HCT116 (cell line): ENCODE measurements around the gene ARHGEF9. TPM values are rescaled to one million over a fixed set of nuclear protein-coding genes. Genes with fewer than 3 reads are reported as not detected.

Experiments used
- ATAC-seq: fragments of 200-7000 bp; cut with Tn5 transposase; 2 replicates; pipeline ENCODE4 v1.9.1; 2020; ENCODE audit warnings: mild to moderate bottlenecking, moderate library complexity
- BruUV-seq: library from RNA; stranded (reverse); fragments of 400-500 nt; replicated peaks from 2 replicates; lab custom pipeline; 2021; lab: Mats Ljungman, UMichigan
- CTCF ChIA-PET: fragments of 300-600 bp; sonication (Branson Sonifier 250); formaldehyde crosslinking; loops from one replicate; lab custom pipeline; 2021; ENCODE audit warnings: antibody characterized with exemption; lab: Charles Lee
- POLR2A ChIA-PET: fragments of 300-600, 350-600 bp; sonication (Branson Sonifier 250); formaldehyde crosslinking; loops from one replicate; lab custom pipeline; 2021; ENCODE audit warnings: antibody characterized with exemption; lab: Charles Lee
- RAD21 ChIA-PET, 2 experiments: fragments of 300-600 bp; sonication (Branson Sonifier 250); formaldehyde crosslinking; loops; one replicate each; lab custom pipeline; 2023; ENCODE audit warnings: low total read pairs in 2 of 2; ENCODE audit not compliant: uncharacterized antibody in 2 of 2, unreplicated experiment in 2 of 2, low non-redundant PET in 1 of 2; lab: Charles Lee
- DNase-seq: peaks from one replicate; pipeline ENCODE4 v3.0.0-alpha.2; 2010; ENCODE audit warnings: low read depth, low spot score
- H2AFZ ChIP-seq: fragments of 200-600 bp; shearing (Covaris generic), sonication (generic); 2 replicates; pipeline ENCODE4 v1.6.1; 2017; ENCODE audit warnings: low read depth, mixed run types, mixed read lengths, antibody characterized with exemption, low read length; ENCODE audit not compliant: poor library complexity, severe bottlenecking
- H3K27ac ChIP-seq: 2 replicates; pipeline ENCODE4 v1.5.1; 2012; ENCODE audit warnings: low read depth, low read length
- H3K27me3 ChIP-seq: fragments of 200-600 bp; sonication (generic); 2 replicates; pipeline ENCODE4 v1.6.1; 2016; ENCODE audit warnings: mixed run types, low read length, mixed read lengths; ENCODE audit not compliant: insufficient read depth
- H3K36me3 ChIP-seq, 2 experiments: fragments of 200-500 bp in 1 of 2; fragments of 200-600 bp in 1 of 2; sonication (Bioruptor generic) in 1 of 2; sonication (generic) in 1 of 2; 2 replicates each; pipeline versions ENCODE4 v1.5.1 to v1.6.1; 2014 to 2016; ENCODE audit warnings: low read length in 2 of 2, inconsistent platforms in 1 of 2, mixed read lengths in 1 of 2, mixed run types in 1 of 2; ENCODE audit not compliant: insufficient read depth in 2 of 2, control insufficient read depth in 1 of 2
- H3K4me1 ChIP-seq, 2 experiments: fragments of 200-600 bp in 1 of 2; sonication (generic) in 1 of 2; 2 replicates each; pipeline versions ENCODE4 v1.5.1 to v1.6.1; 2012 to 2017; ENCODE audit warnings: low read length in 2 of 2, inconsistent platforms in 1 of 2, mild to moderate bottlenecking in 1 of 2, mixed read lengths in 1 of 2, mixed run types in 1 of 2, moderate library complexity in 1 of 2; ENCODE audit not compliant: insufficient read depth in 2 of 2, control insufficient read depth in 1 of 2
- H3K4me2 ChIP-seq: fragments of 200-600 bp; sonication (generic); 2 replicates; pipeline ENCODE4 v1.6.1; 2017; ENCODE audit warnings: mixed run types, low read length, mixed read lengths
- H3K4me3 ChIP-seq, 2 experiments: fragments of 200-600 bp in 1 of 2; sonication (generic) in 1 of 2; replicated peaks in 1 of 2; 2 replicates each; pipeline ENCODE4 v1.5.1; 2011 to 2016; ENCODE audit warnings: low read length in 2 of 2, control low read depth in 1 of 2, low read depth in 1 of 2, mild to moderate bottlenecking in 1 of 2, mixed read lengths in 1 of 2, mixed run types in 1 of 2
- H3K79me2 ChIP-seq: fragments of 200-600 bp; sonication (generic); 2 replicates; pipeline ENCODE4 v1.6.1; 2017; ENCODE audit warnings: mild to moderate bottlenecking, mixed run types, low read length, moderate library complexity, mixed read lengths; ENCODE audit not compliant: insufficient read depth
- H3K9ac ChIP-seq: fragments of 200-600 bp; sonication (generic); 2 replicates; pipeline ENCODE4 v1.6.1; 2016; ENCODE audit warnings: low read length, mixed read lengths
- H3K9me2 ChIP-seq: fragments of 200-600 bp; sonication (generic), shearing (Covaris generic); 2 replicates; pipeline ENCODE4 v1.6.1; 2017; ENCODE audit warnings: mixed run types, mild to moderate bottlenecking, moderate library complexity; ENCODE audit not compliant: insufficient read depth
- H3K9me3 ChIP-seq, 2 experiments: fragments of 200-500 bp in 1 of 2; fragments of 200-600 bp in 1 of 2; sonication (Bioruptor generic) in 1 of 2; sonication (generic) in 1 of 2; 2 replicates each; pipeline ENCODE4 v1.6.1; 2014 to 2017; ENCODE audit warnings: low read length in 2 of 2, mixed read lengths in 2 of 2, inconsistent platforms in 1 of 2, low read depth in 1 of 2, mild to moderate bottlenecking in 1 of 2, mixed run types in 1 of 2, moderate library complexity in 1 of 2; ENCODE audit not compliant: control insufficient read depth in 1 of 2, insufficient read depth in 1 of 2
- H4K20me1 ChIP-seq: fragments of 200-600 bp; sonication (generic), shearing (Covaris generic); 2 replicates; pipeline ENCODE4 v1.6.1; 2017; ENCODE audit warnings: mixed run types, mild to moderate bottlenecking, moderate library complexity; ENCODE audit not compliant: insufficient read depth
- CBX3 ChIP-seq: IDR thresholded peaks from 2 replicates; pipeline ENCODE4 v1.6.1; 2012; ENCODE audit warnings: low read depth
- EGR1 ChIP-seq: IDR thresholded peaks from 2 replicates; pipeline ENCODE4 v1.6.1; 2012; ENCODE audit warnings: low read depth
- ELF1 ChIP-seq: IDR thresholded peaks from 2 replicates; pipeline ENCODE4 v1.6.1; 2012; ENCODE audit warnings: low read depth, borderline replicate concordance
- EZH2 ChIP-seq: fragments of 200-600 bp; sonication (generic); IDR thresholded peaks from 2 replicates; pipeline ENCODE4 v1.6.1; 2017; ENCODE audit warnings: antibody characterized with exemption, mixed run types
- EZH2phosphoT487 ChIP-seq: fragments of 200-600 bp; IDR thresholded peaks from 2 replicates; pipeline ENCODE4 v1.6.1; 2018; ENCODE audit warnings: antibody characterized with exemption, borderline replicate concordance
- FOSL1 ChIP-seq: IDR thresholded peaks from 2 replicates; pipeline ENCODE4 v1.6.1; 2012; ENCODE audit warnings: low read depth
- JUND ChIP-seq: IDR thresholded peaks from 2 replicates; pipeline ENCODE4 v1.6.1; 2012
- MAX ChIP-seq: IDR thresholded peaks from 2 replicates; pipeline ENCODE4 v1.6.1; 2012
- POLR2A ChIP-seq: IDR thresholded peaks from 2 replicates; pipeline ENCODE4 v1.7.0; 2011; ENCODE audit warnings: borderline replicate concordance; ENCODE audit not compliant: insufficient read depth, insufficient read length; ENCODE audit errors: extremely low read depth
- POLR2AphosphoS5 ChIP-seq: IDR thresholded peaks from 2 replicates; pipeline ENCODE4 v1.6.1; 2011; ENCODE audit warnings: mild to moderate bottlenecking, low read depth, low read length, moderate library complexity
- RAD21 ChIP-seq: IDR thresholded peaks from 2 replicates; pipeline ENCODE4 v1.6.1; 2012; ENCODE audit warnings: low read depth, mild to moderate bottlenecking
- REST ChIP-seq: IDR thresholded peaks from 2 replicates; pipeline ENCODE4 v1.6.1; 2012; ENCODE audit warnings: low read depth
- SIN3A ChIP-seq: IDR thresholded peaks from 2 replicates; pipeline ENCODE4 v1.6.1; 2012; ENCODE audit warnings: low read depth
- SRF ChIP-seq: IDR thresholded peaks from 2 replicates; pipeline ENCODE4 v1.6.1; 2012; ENCODE audit warnings: low read depth
- TCF7L2 ChIP-seq: IDR thresholded peaks from 2 replicates; pipeline ENCODE4 v1.7.0; 2011; ENCODE audit warnings: borderline replicate concordance, inconsistent platforms; ENCODE audit not compliant: insufficient read depth, insufficient read length; ENCODE audit errors: extremely low read depth
- YY1 ChIP-seq: IDR thresholded peaks from 2 replicates; pipeline ENCODE4 v1.6.1; 2011; ENCODE audit warnings: low read length, low read depth, moderate library complexity, mild to moderate bottlenecking; ENCODE audit not compliant: insufficient replicate concordance; ENCODE audit errors: extremely low read depth
- ZBTB33 ChIP-seq: IDR thresholded peaks from 2 replicates; pipeline ENCODE4 v1.6.1; 2011; ENCODE audit warnings: mild to moderate bottlenecking, low read length, moderate library complexity; ENCODE audit not compliant: insufficient replicate concordance; ENCODE audit errors: extremely low read depth
- ZFX ChIP-seq: fragments of 450-650 bp; IDR thresholded peaks from 2 replicates; pipeline ENCODE4 v1.6.1; 2017
- ZNF274 ChIP-seq: fragments of 200-500 bp; sonication (Bioruptor generic); IDR thresholded peaks from 2 replicates; pipeline ENCODE4 v1.6.1; 2014; ENCODE audit warnings: mild to moderate bottlenecking, low read depth, low read length, inconsistent platforms
- intact Hi-C: fragments of 100-400 bp; cut with micrococcal nuclease; formaldehyde crosslinking; loops from 2 replicates; pipeline ENCODE4 v1.10.0; 2022
- total RNA-seq: library from RNA; stranded (reverse); gene quantifications from one replicate; pipeline ENCODE4 v1.2.1, GENCODE V29; 2021; ENCODE audit not compliant: unreplicated experiment

The ARHGEF9 gene
- total RNA-seq, 1 experiment from 2014 or later: 15.0 TPM

GRCh38 chrX:63782515-63782914 is 2.5 kb downstream of the ARHGEF9 start:
- no peak for ATAC-seq
- intact Hi-C loops: loop anchor here (10.0 kb wide), 1 partner anchor 78 kb away; no protein-coding TSS in a partner anchor
- Histone ChIP-seq H4K20me1 (no peaks in the 10 kb centered on the region), H3K36me3 (no peaks in the 10 kb centered on the region), H2AFZ (no peak overlapping the region), H3K9me3 (no peaks in the 10 kb centered on the region), H3K9ac (no peak overlapping the region), H3K4me2 (no peak overlapping the region), H3K9me2 (no peaks in the 10 kb centered on the region), H3K4me1 (no peaks in the 10 kb centered on the region), H3K79me2 (no peaks in the 10 kb centered on the region), H3K4me3 (no peak overlapping the region), H3K27me3 (no peaks in the 10 kb centered on the region), H3K27ac (no peak overlapping the region)
- CTCF ChIA-PET: no interaction called here
- POLR2A ChIA-PET: no interaction called here
- no TSS peak for BruUV-seq
- RAD21 ChIA-PET: no interaction called here
- TF ChIP-seq FOSL1: no peak
- TF ChIP-seq SIN3A: no peak
- TF ChIP-seq YY1: no peak
- TF ChIP-seq EGR1: no peak
- no peak for TF ChIP-seq POLR2A
- TF ChIP-seq ZBTB33: no peak
- TF ChIP-seq ZNF274: no peak
- no peak for TF ChIP-seq EZH2
- no peak for TF ChIP-seq ZFX
- no peak for TF ChIP-seq EZH2phosphoT487
- TF ChIP-seq POLR2AphosphoS5: no peak
- no peak for TF ChIP-seq MAX
- TF ChIP-seq SRF: no peak
- no peak for TF ChIP-seq ELF1
- TF ChIP-seq CBX3: no peak
- no peak for TF ChIP-seq RAD21
- no peak for TF ChIP-seq TCF7L2
- TF ChIP-seq JUND: no peak
- no peak for TF ChIP-seq REST
- DNase-seq: no peak
